CD14-positive monocyte (primary cell): ENCODE measurements around the gene OR13A1. TPM values are rescaled to one million over a fixed set of nuclear protein-coding genes. Genes with fewer than 3 reads are reported as not detected.
"Not testable (repeated sequence)": the region's sequence is repeated elsewhere in the genome, so short reads cannot be mapped to it uniquely, and the experiment has no call there.

Experiments used
- DNase-seq, 3 donors: peaks; one replicate each; pipeline ENCODE4 v3.0.0-alpha.2; 2011 to 2022
- H2AFZ ChIP-seq: 2 replicates; pipeline ENCODE4 v1.6.0; 2012; ENCODE audit warnings: mild to moderate bottlenecking, low read depth, low read length, inconsistent platforms; ENCODE audit not compliant: insufficient read depth, poor library complexity, severe bottlenecking
- H3K27ac ChIP-seq, 2 donors: 1 replicate in 1 of 2; 2 replicates in 1 of 2; pipeline ENCODE4 v1.5.1; 2012 to 2013; ENCODE audit warnings: low read length in 2 of 2, control low read depth in 1 of 2, inconsistent platforms in 1 of 2, low read depth in 1 of 2, mild to moderate bottlenecking in 1 of 2
- H3K27me3 ChIP-seq, 2 donors: one replicate each; pipeline versions ENCODE4 v1.6.0 to v1.6.1; 2011 to 2013; ENCODE audit warnings: low read length in 2 of 2; ENCODE audit not compliant: control insufficient read depth in 2 of 2, insufficient read depth in 2 of 2
- H3K36me3 ChIP-seq, 2 donors: replicated peaks in 1 of 2; 1 replicate in 1 of 2; 2 replicates in 1 of 2; pipeline versions ENCODE4 v1.5.1 to v1.6.1; 2012 to 2013; ENCODE audit warnings: low read length in 2 of 2, control low read depth in 1 of 2, inconsistent platforms in 1 of 2, mild to moderate bottlenecking in 1 of 2; ENCODE audit not compliant: insufficient read depth in 2 of 2, control insufficient read depth in 1 of 2
- H3K4me1 ChIP-seq, 2 donors: 1 replicate in 1 of 2; 2 replicates in 1 of 2; pipeline versions ENCODE4 v1.5.1 to v1.6.1; 2012 to 2013; ENCODE audit warnings: low read length in 2 of 2, control low read depth in 1 of 2, inconsistent platforms in 1 of 2, mild to moderate bottlenecking in 1 of 2, moderate library complexity in 1 of 2; ENCODE audit not compliant: insufficient read depth in 2 of 2, control insufficient read depth in 1 of 2
- H3K4me2 ChIP-seq: replicated peaks from 2 replicates; pipeline ENCODE3; 2012; ENCODE audit warnings: low read length, moderate library complexity, mild to moderate bottlenecking; ENCODE audit not compliant: poor library complexity, severe bottlenecking; ENCODE audit errors: extremely low read depth
- H3K4me3 ChIP-seq, 3 experiments: fragments of 200-600 bp in 1 of 3; sonication (generic) in 1 of 3; replicated peaks in 1 of 3; 1 replicate in 2 of 3; 2 replicates in 1 of 3; pipeline ENCODE4 v1.5.1; 2011 to 2013; ENCODE audit warnings: low read length in 3 of 3, mild to moderate bottlenecking in 3 of 3, control low read depth in 2 of 3, low read depth in 2 of 3, inconsistent platforms in 1 of 3, moderate library complexity in 1 of 3
- H3K79me2 ChIP-seq: 2 replicates; pipeline ENCODE4 v1.6.0; 2012; ENCODE audit warnings: mild to moderate bottlenecking, control low read depth, inconsistent platforms, low read length, moderate library complexity; ENCODE audit not compliant: insufficient read depth
- H3K9ac ChIP-seq: 2 replicates; pipeline ENCODE4 v1.6.0; 2017; ENCODE audit warnings: low read length, mild to moderate bottlenecking; ENCODE audit not compliant: insufficient read depth, poor library complexity, severe bottlenecking
- H3K9me3 ChIP-seq, 2 donors: replicated peaks in 1 of 2; 1 replicate in 1 of 2; 2 replicates in 1 of 2; pipeline versions ENCODE4 v1.5.1 to v1.6.1; 2012 to 2013; ENCODE audit warnings: low read length in 2 of 2, control low read depth in 1 of 2; ENCODE audit not compliant: control insufficient read depth in 1 of 2, insufficient read depth in 1 of 2
- H4K20me1 ChIP-seq: 2 replicates; pipeline ENCODE4 v1.6.0; 2012; ENCODE audit warnings: mild to moderate bottlenecking, low read length, control low read depth, moderate library complexity; ENCODE audit not compliant: insufficient read depth
- H3K27ac Mint-ChIP-seq, 7 donors: one replicate each; pipeline ENCODE4 v1.8.0; 2020; ENCODE audit warnings: mild to moderate bottlenecking in 7 of 7, mixed read lengths in 7 of 7, moderate library complexity in 6 of 7, inconsistent platforms in 2 of 7
- H3K27me3 Mint-ChIP-seq, 3 donors: one replicate each; pipeline ENCODE4 v1.8.0; 2021 to 2022; ENCODE audit warnings: low read depth in 3 of 3, mild to moderate bottlenecking in 3 of 3, mixed read lengths in 3 of 3, moderate library complexity in 3 of 3, inconsistent platforms in 1 of 3
- H3K36me3 Mint-ChIP-seq, 2 donors: one replicate each; pipeline ENCODE4 v1.8.0; 2020; ENCODE audit warnings: mixed read lengths in 2 of 2, inconsistent platforms in 1 of 2, mild to moderate bottlenecking in 1 of 2
- H3K4me1 Mint-ChIP-seq: one replicate; pipeline ENCODE4 v1.8.0; 2020; ENCODE audit warnings: mild to moderate bottlenecking, mixed read lengths
- H3K4me3 Mint-ChIP-seq, 2 donors: one replicate each; pipeline ENCODE4 v1.8.0; 2020; ENCODE audit warnings: mild to moderate bottlenecking in 2 of 2, mixed read lengths in 2 of 2, moderate library complexity in 1 of 2
- H3K9me3 Mint-ChIP-seq, 7 donors: one replicate each; pipeline ENCODE4 v1.8.0; 2020 to 2022; ENCODE audit warnings: mixed read lengths in 7 of 7, mild to moderate bottlenecking in 6 of 7, moderate library complexity in 6 of 7, inconsistent platforms in 2 of 7
- WGBS: methylation state at CpG from one replicate; pipeline ENCODE4 v1.1.5; 2013; ENCODE audit warnings: missing lambda C conversion rate; ENCODE audit not compliant: insufficient coverage; 5-methylcytosine and 5-hydroxymethylcytosine counted together
- intact Hi-C, 2 donors: fragments of 100-400 bp; cut with micrococcal nuclease; formaldehyde crosslinking; loops; one replicate each; pipeline versions ENCODE4 v1.15.0 to v1.15.1; 2023
- polyA plus RNA-seq, 3 donors: library from polyadenylated mRNA; depleted of rRNA in 1 of 3; unstranded in 2 of 3; stranded (reverse) in 1 of 3; fragments of 300-500 nt in 2 of 3; fragments of >200 nt in 1 of 3; fragmentation: Illumina TruSeq in 2 of 3; gene quantifications; 1 replicate in 2 of 3; 2 replicates in 1 of 3; pipeline ENCODE4 v1.2.3, GENCODE V29; 2012 to 2021
- TF ChIP-seq, protein P1 (sequence below): fragments of 200-600 bp; IDR thresholded peaks from one replicate; pipeline ENCODE4 v1.8.0; 2022; ENCODE audit warnings: antibody characterized with exemption, mild to moderate bottlenecking

OR13A1 gene
- polyA plus RNA-seq, 3 donors = 0.08 to 0.14 TPM; not detected in 1

GRCh38 chr10:45279682-45280081 lies 35.7 kb downstream of the OR13A1 start:
- no peak overlapping the region for H3K27ac Mint-ChIP-seq
- WGBS = no CpG with 5 or more reads among the region's 1 CpG
- H2AFZ ChIP-seq = no peak overlapping the region
- H3K36me3 ChIP-seq = no peaks in the 10 kb centered on the region
- no peak overlapping the region for H3K9ac ChIP-seq
- TF ChIP-seq, protein P1, sequence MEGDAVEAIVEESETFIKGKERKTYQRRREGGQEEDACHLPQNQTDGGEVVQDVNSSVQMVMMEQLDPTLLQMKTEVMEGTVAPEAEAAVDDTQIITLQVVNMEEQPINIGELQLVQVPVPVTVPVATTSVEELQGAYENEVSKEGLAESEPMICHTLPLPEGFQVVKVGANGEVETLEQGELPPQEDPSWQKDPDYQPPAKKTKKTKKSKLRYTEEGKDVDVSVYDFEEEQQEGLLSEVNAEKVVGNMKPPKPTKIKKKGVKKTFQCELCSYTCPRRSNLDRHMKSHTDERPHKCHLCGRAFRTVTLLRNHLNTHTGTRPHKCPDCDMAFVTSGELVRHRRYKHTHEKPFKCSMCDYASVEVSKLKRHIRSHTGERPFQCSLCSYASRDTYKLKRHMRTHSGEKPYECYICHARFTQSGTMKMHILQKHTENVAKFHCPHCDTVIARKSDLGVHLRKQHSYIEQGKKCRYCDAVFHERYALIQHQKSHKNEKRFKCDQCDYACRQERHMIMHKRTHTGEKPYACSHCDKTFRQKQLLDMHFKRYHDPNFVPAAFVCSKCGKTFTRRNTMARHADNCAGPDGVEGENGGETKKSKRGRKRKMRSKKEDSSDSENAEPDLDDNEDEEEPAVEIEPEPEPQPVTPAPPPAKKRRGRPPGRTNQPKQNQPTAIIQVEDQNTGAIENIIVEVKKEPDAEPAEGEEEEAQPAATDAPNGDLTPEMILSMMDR = no peak
- intact Hi-C loops = no loop called here
- peaks cover 0 to 3% (median 0%) of the 10 kb centered on the region in 7 donors for H3K9me3 Mint-ChIP-seq
- H4K20me1 ChIP-seq = no peaks in the 10 kb centered on the region
- no peaks in the 10 kb centered on the region for H3K9me3 ChIP-seq
- no peak overlapping the region for H3K27ac ChIP-seq
- no peaks in the 10 kb centered on the region for H3K36me3 Mint-ChIP-seq
- DNase-seq = no peak
- H3K4me1 Mint-ChIP-seq = no peaks in the 10 kb centered on the region
- H3K4me3 Mint-ChIP-seq = no peak overlapping the region
- H3K79me2 ChIP-seq = no peaks in the 10 kb centered on the region
- no peak overlapping the region for H3K4me2 ChIP-seq
- no peaks in the 10 kb centered on the region for H3K27me3 ChIP-seq
- H3K4me1 ChIP-seq = no peaks in the 10 kb centered on the region
- H3K4me3 ChIP-seq = no peak overlapping the region
- H3K27me3 Mint-ChIP-seq = peaks cover 0 to 3% (median 2%) of the 10 kb centered on the region in 3 donors

DNA sequence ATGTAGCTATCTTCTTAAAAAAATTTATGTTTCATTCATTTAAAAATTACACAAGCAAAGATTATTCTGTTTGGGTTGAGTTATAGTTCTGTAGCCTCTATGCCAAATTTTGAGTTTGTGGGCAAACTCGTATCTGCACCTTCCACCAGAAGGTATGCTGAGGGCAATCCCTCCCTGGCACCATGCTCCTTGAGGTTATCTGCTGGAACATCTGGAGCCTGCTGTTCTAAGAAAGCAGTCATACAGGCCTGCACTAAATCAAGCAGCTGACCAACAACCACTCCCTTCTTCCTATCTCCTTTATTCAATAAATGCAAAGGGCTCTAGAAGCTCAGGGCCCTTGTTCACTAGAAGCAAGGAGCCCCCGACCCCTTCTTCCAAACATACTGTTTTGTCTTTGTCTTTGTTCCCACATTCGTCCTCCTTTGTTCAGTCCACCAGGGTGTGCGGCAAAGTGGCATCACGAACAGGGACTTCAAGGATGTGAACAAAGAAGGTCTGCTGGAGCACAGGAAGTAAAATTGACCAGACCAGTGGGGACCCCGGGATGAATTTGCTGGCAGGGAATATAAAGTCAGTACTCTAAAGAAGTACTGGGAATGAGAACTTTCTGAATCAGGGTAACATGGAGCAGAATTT lies 36.4 kb downstream of the OR13A1 start:
- intact Hi-C loops = no loop called here
- no peaks in the 10 kb centered on the region for H3K36me3 ChIP-seq
- H3K27ac Mint-ChIP-seq = no peak overlapping the region
- H3K4me2 ChIP-seq = no peak overlapping the region
- H2AFZ ChIP-seq = no peak overlapping the region
- peaks cover 0 to 3% (median 2%) of the 10 kb centered on the region in 3 donors for H3K27me3 Mint-ChIP-seq
- no peaks in the 10 kb centered on the region for H3K9me3 ChIP-seq
- no peaks in the 10 kb centered on the region for H3K4me1 ChIP-seq
- peaks cover 0 to 7% (median 0%) of the 10 kb centered on the region in 7 donors for H3K9me3 Mint-ChIP-seq
- TF ChIP-seq, protein P1 = no peak
- H3K79me2 ChIP-seq = no peaks in the 10 kb centered on the region
- H3K9ac ChIP-seq = no peak overlapping the region
- no peaks in the 10 kb centered on the region for H3K36me3 Mint-ChIP-seq
- no peak overlapping the region for H3K27ac ChIP-seq
- no peak overlapping the region for H3K4me3 Mint-ChIP-seq
- no peak for DNase-seq
- 82% methylated on average over 6 of the region's 6 CpGs for WGBS
- no peaks in the 10 kb centered on the region for H4K20me1 ChIP-seq
- H3K4me1 Mint-ChIP-seq = no peaks in the 10 kb centered on the region
- no peaks in the 10 kb centered on the region for H3K27me3 ChIP-seq
- no peak overlapping the region for H3K4me3 ChIP-seq

DNA sequence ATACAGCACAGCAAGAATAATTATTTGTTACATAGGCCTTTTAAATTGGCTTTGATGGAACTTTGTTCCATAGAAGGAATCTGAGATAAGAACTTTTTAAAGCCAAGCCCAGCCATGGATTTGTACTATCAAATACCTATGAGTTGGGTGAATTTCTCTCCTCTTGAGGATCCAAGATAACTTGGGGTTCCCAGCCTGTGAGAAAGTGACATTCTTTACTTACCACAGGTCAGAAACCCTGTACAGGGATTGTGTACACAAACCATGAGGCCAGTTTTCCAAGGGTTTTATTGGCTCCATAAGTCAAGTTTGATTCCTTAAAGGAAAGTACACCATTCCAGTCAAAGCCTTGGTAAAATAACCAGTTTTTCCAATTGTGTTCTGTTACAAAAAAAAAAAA lies 39.3 kb downstream of the OR13A1 start:
- H3K27me3 Mint-ChIP-seq, H3K4me3 ChIP-seq, H3K4me3 Mint-ChIP-seq, DNase-seq, H3K27ac ChIP-seq, H3K9me3 Mint-ChIP-seq, H4K20me1 ChIP-seq, H3K4me1 ChIP-seq, H3K9me3 ChIP-seq, H2AFZ ChIP-seq, H3K36me3 ChIP-seq, H3K36me3 Mint-ChIP-seq, H3K4me2 ChIP-seq, H3K79me2 ChIP-seq, H3K9ac ChIP-seq, H3K27ac Mint-ChIP-seq, H3K27me3 ChIP-seq, H3K4me1 Mint-ChIP-seq, intact Hi-C loops: not testable (repeated sequence)
